ENCODE data around the gene MIEF1. TPM values are rescaled to one million over a fixed set of nuclear protein-coding genes. Genes with fewer than 3 reads are reported as not detected.

The MIEF1 gene
- total RNA-seq, 2 donors from 2014 or later = 18.8 to 36.9 TPM

- Histone ChIP-seq H3K4me3 (no peak overlapping the region), H3K4me1 (ENCODE audit: control insufficient read depth in 1 of 2, low read depth in 2 of 2) (peaks cover 6 to 7% of the 10 kb centered on the region in 2 donors), H3K27ac (no peak overlapping the region), H3K27me3 (replicated peaks; ENCODE audit: insufficient read depth) (peaks cover 9% of the 10 kb centered on the region), H3K36me3 (no peaks in the 10 kb centered on the region), H3K9me3 (no peaks in the 10 kb centered on the region)
- no peak for TF ChIP-seq CTCF (IDR thresholded peaks at IDR 0.05)
- DNase-seq (ENCODE audit: low spot score) = no peak
- ATAC-seq (ENCODE audit: insufficient number of reproducible peaks, low FRiP score, low read depth) = no peak
These were observed 56.9 kb downstream of the MIEF1 start for GRCh38 chr22:39558950-39559349.

GRCh38 chr22:39559456-39560105, 57.5 kb downstream of the MIEF1 start:
- peaks cover 6 to 7% of the 10 kb centered on the region in 2 donors for H3K4me1 ChIP-seq (ENCODE audit: control insufficient read depth in 1 of 2, low read depth in 2 of 2)
- no peaks in the 10 kb centered on the region for H3K36me3 ChIP-seq
- TF ChIP-seq CTCF (IDR thresholded peaks at IDR 0.05) = no peak
- ATAC-seq (ENCODE audit: insufficient number of reproducible peaks, low FRiP score, low read depth) (no peak), DNase-seq (ENCODE audit: low spot score) (no peak)
- H3K9me3 ChIP-seq = no peaks in the 10 kb centered on the region
- H3K27me3 ChIP-seq (replicated peaks; ENCODE audit: insufficient read depth) = peaks cover 9% of the 10 kb centered on the region
- no peak overlapping the region for H3K4me3 ChIP-seq
- H3K27ac ChIP-seq = no peak overlapping the region

GRCh38 chr22:39560127-39560526, 58.0 kb downstream of the MIEF1 start:
- no peak overlapping the region for H3K27ac ChIP-seq
- peaks cover 9% of the 10 kb centered on the region for H3K27me3 ChIP-seq (replicated peaks; ENCODE audit: insufficient read depth)
- no peaks in the 10 kb centered on the region for H3K9me3 ChIP-seq
- peaks cover 6 to 7% of the 10 kb centered on the region in 2 donors for H3K4me1 ChIP-seq (ENCODE audit: control insufficient read depth in 1 of 2, low read depth in 2 of 2)
- DNase-seq (ENCODE audit: low spot score) (no peak), ATAC-seq (ENCODE audit: insufficient number of reproducible peaks, low FRiP score, low read depth) (no peak)
- no peak for TF ChIP-seq CTCF (IDR thresholded peaks at IDR 0.05)
- no peak overlapping the region for H3K4me3 ChIP-seq
- H3K36me3 ChIP-seq = no peaks in the 10 kb centered on the region

GRCh38 chr22:39562839-39563489, 60.9 kb downstream of the MIEF1 start:
- TF ChIP-seq CTCF (IDR thresholded peaks at IDR 0.05) = no peak
- H3K27me3 ChIP-seq (replicated peaks; ENCODE audit: insufficient read depth) = no peaks in the 10 kb centered on the region
- no peaks in the 10 kb centered on the region for H3K36me3 ChIP-seq
- no peaks in the 10 kb centered on the region for H3K9me3 ChIP-seq
- ATAC-seq (ENCODE audit: insufficient number of reproducible peaks, low FRiP score, low read depth) = no peak
- no peak for DNase-seq (ENCODE audit: low spot score)
- H3K27ac ChIP-seq = no peak overlapping the region
- no peak overlapping the region for H3K4me3 ChIP-seq
- H3K4me1 ChIP-seq (ENCODE audit: control insufficient read depth in 1 of 2, low read depth in 2 of 2) = peaks cover 6% of the 10 kb centered on the region in 2 donors

- no peak for TF ChIP-seq CTCF (IDR thresholded peaks at IDR 0.05)
- Histone ChIP-seq H3K9me3 (no peaks in the 10 kb centered on the region), H3K4me1 (ENCODE audit: control insufficient read depth in 1 of 2, low read depth in 2 of 2) (no peaks in the 10 kb centered on the region), H3K27ac (no peak overlapping the region), H3K36me3 (no peaks in the 10 kb centered on the region), H3K27me3 (replicated peaks; ENCODE audit: insufficient read depth) (no peaks in the 10 kb centered on the region), H3K4me3 (no peak overlapping the region)
- ATAC-seq (ENCODE audit: insufficient number of reproducible peaks, low FRiP score, low read depth) (no peak), DNase-seq (ENCODE audit: low spot score) (no peak)
These were observed 61.7 kb downstream of the MIEF1 start for GRCh38 chr22:39563571-39564428.

Measured in thoracic aorta (tissue), 2 donors.